Activated CD8-positive, alpha-beta T cell treated with anti-CD3 and anti-CD28 coated beads for 36 hours (primary cell): ENCODE measurements around the gene WDR70. TPM values are rescaled to one million over a fixed set of nuclear protein-coding genes. Genes with fewer than 3 reads are reported as not detected.
"Not testable (repeated sequence)": the region's sequence is repeated elsewhere in the genome, so short reads cannot be mapped to it uniquely, and the experiment has no call there.

Source experiments
- ATAC-seq: fragments of 200-7000 bp; cut with Tn5 transposase; one replicate; pipeline ENCODE4 v1.10.0; 2021; ENCODE audit warnings: mild to moderate bottlenecking, moderate library complexity
- CTCF ChIA-PET: fragments of 350-600 bp; sonication (Branson Sonifier 250); formaldehyde crosslinking; loops from one replicate; lab custom pipeline; 2021; ENCODE audit warnings: antibody characterized with exemption; lab: Charles Lee
- POLR2A ChIA-PET: fragments of 350-600 bp; sonication (Branson Sonifier 250); formaldehyde crosslinking; loops from one replicate; lab custom pipeline; 2021; ENCODE audit warnings: antibody characterized with exemption; lab: Charles Lee
- DNase-seq: peaks from one replicate; pipeline ENCODE4 v3.0.0-alpha.2; 2020
- H3K27ac Mint-ChIP-seq: one replicate; pipeline ENCODE4 v1.8.0; 2021; ENCODE audit warnings: mild to moderate bottlenecking, mixed read lengths
- H3K27me3 Mint-ChIP-seq: one replicate; pipeline ENCODE4 v1.8.0; 2021; ENCODE audit warnings: mixed read lengths
- H3K36me3 Mint-ChIP-seq: one replicate; pipeline ENCODE4 v1.8.0; 2021; ENCODE audit warnings: low read depth, mixed read lengths
- H3K4me1 Mint-ChIP-seq: one replicate; pipeline ENCODE4 v1.8.0; 2021; ENCODE audit warnings: low read depth, mixed read lengths
- H3K4me3 Mint-ChIP-seq: one replicate; pipeline ENCODE4 v1.8.0; 2021; ENCODE audit warnings: mild to moderate bottlenecking, moderate library complexity, mixed read lengths
- H3K9me3 Mint-ChIP-seq: one replicate; pipeline ENCODE4 v1.8.0; 2021; ENCODE audit warnings: mixed read lengths
- intact Hi-C: fragments of 100-400 bp; cut with micrococcal nuclease; formaldehyde crosslinking; loops from one replicate; pipeline ENCODE4 v1.10.0; 2022
- total RNA-seq, 2 experiments: library from RNA; stranded (reverse); gene quantifications; one replicate each; pipeline ENCODE4 v1.2.3, GENCODE V29; 2021
- TF ChIP-seq, protein P1 (sequence below): fragments of 200-600 bp; IDR thresholded peaks from one replicate; pipeline ENCODE4 v1.8.0; 2022; ENCODE audit warnings: antibody characterized with exemption, mild to moderate bottlenecking

WDR70 gene
- total RNA-seq, 2 experiments from 2014 or later, result 30.8 to 32.7 TPM

GRCh38 chr5:37606632-37607248 lies 227.6 kb downstream of the WDR70 start:
- H3K27ac Mint-ChIP-seq, result no peak overlapping the region
- TF ChIP-seq, protein P1, sequence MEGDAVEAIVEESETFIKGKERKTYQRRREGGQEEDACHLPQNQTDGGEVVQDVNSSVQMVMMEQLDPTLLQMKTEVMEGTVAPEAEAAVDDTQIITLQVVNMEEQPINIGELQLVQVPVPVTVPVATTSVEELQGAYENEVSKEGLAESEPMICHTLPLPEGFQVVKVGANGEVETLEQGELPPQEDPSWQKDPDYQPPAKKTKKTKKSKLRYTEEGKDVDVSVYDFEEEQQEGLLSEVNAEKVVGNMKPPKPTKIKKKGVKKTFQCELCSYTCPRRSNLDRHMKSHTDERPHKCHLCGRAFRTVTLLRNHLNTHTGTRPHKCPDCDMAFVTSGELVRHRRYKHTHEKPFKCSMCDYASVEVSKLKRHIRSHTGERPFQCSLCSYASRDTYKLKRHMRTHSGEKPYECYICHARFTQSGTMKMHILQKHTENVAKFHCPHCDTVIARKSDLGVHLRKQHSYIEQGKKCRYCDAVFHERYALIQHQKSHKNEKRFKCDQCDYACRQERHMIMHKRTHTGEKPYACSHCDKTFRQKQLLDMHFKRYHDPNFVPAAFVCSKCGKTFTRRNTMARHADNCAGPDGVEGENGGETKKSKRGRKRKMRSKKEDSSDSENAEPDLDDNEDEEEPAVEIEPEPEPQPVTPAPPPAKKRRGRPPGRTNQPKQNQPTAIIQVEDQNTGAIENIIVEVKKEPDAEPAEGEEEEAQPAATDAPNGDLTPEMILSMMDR, result no peak
- H3K4me3 Mint-ChIP-seq, result no peak overlapping the region
- peaks cover under 1% of the 10 kb centered on the region for H3K9me3 Mint-ChIP-seq
- no peaks in the 10 kb centered on the region for H3K27me3 Mint-ChIP-seq
- DNase-seq, result no peak
- peaks cover 22% of the 10 kb centered on the region for H3K36me3 Mint-ChIP-seq
- intact Hi-C loops, result no loop called here
- no peak for ATAC-seq
- ChIA-PET POLR2A (no interaction called here), CTCF (no interaction called here)
- peaks cover 2% of the 10 kb centered on the region for H3K4me1 Mint-ChIP-seq

DNA sequence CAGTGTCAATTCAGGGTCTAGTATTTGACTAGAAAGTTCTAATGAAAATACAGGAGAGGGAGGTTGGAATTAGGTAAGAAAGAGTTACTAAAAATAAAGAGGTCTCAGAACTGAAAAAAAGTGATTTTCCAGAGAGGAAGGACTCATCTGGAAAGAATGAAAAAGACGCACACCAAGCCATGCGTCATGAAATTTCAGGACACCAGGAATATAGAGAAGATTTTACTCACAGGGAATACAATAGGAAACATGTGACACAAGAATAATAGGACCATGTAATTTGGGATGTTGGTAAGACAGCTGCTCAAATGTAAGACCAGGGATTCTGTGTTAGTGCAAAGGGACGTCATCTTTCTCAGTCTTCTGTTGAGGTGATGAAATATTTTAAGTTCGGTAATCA lies 236.1 kb downstream of the WDR70 start:
- H3K36me3 Mint-ChIP-seq, result peaks cover 19% of the 10 kb centered on the region
- H3K9me3 Mint-ChIP-seq, result peaks cover 1% of the 10 kb centered on the region
- TF ChIP-seq, protein P1, result no peak
- H3K4me3 Mint-ChIP-seq, result no peak overlapping the region
- POLR2A ChIA-PET, result no interaction called here
- intact Hi-C loops, result no loop called here
- DNase-seq (no peak), ATAC-seq (no peak)
- no peak overlapping the region for H3K27ac Mint-ChIP-seq
- H3K4me1 Mint-ChIP-seq, result no peaks in the 10 kb centered on the region
- no peaks in the 10 kb centered on the region for H3K27me3 Mint-ChIP-seq
- CTCF ChIA-PET, result no interaction called here

DNA sequence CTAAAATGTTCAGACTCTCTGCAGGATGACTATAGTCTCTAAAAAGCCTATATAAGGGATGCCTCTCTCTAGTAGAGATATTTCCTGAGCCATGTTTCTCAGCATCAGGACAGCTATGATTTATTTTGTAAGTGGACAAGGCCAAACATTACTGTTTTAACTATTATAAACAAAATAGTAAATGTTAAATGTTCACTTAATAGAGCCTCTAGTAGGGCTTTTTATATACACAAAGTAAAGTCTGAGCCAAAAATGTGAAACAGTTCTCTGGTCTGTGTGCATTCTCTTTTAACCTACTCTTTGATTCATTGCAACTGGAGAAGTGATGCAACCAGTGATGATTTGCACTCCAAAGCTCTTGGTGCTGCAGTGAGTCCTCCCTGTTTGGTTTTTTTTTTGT lies 240.2 kb downstream of the WDR70 start:
- ChIA-PET CTCF (no interaction called here), POLR2A (no interaction called here)
- intact Hi-C loops, result no loop called here
- no peak for ATAC-seq
- Mint-ChIP-seq H3K27me3 (no peaks in the 10 kb centered on the region), H3K27ac (no peak overlapping the region), H3K4me3 (no peak overlapping the region), H3K9me3 (peaks cover 5% of the 10 kb centered on the region), H3K36me3 (peaks cover 32% of the 10 kb centered on the region), H3K4me1 (no peaks in the 10 kb centered on the region)
- DNase-seq, result no peak
- TF ChIP-seq, protein P1, result no peak

DNA sequence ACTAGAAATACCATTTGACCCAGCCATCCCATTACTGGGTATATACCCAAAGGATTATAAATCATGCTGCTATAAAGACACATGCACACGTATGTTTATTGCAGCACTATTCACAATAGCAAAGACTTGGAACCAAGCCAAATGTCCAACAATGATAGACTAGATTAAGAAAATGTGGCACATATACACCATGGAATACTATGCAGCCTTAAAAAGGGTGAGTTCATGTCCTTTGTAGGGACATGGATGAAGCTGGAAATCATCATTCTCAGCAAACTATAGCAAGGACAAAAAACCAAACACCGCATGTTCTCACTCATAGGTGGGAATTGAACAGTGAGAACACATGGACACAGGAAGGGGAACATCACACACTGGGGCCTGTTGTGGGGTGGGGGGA lies 243.2 kb downstream of the WDR70 start:
- H3K4me3 Mint-ChIP-seq, DNase-seq, H3K27me3 Mint-ChIP-seq, H3K4me1 Mint-ChIP-seq, intact Hi-C loops, ATAC-seq, POLR2A ChIA-PET, CTCF ChIA-PET, H3K27ac Mint-ChIP-seq: not testable (repeated sequence)
- peaks cover 46% of the 10 kb centered on the region for H3K36me3 Mint-ChIP-seq
- peaks cover 16% of the 10 kb centered on the region for H3K9me3 Mint-ChIP-seq

DNA sequence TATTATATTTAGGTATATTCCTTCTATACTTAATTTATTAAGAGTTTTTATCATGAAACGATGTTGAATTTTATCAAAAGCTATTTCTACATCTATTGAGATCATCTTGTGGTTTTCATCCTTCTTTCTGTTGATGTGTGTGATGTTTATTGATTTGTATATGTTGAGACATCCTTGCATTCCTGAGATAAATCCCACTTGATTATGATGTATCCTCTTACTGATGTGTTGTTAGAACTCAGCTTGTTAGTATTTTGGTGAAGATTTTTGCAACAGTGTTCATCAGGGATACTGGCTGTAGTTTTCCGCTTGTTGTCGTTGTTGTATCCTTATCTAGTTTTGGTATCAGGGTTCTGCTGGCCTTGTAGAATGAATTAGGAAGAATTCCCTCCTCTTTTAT lies 247.1 kb downstream of the WDR70 start:
- ChIA-PET POLR2A (no interaction called here), CTCF (no interaction called here)
- Mint-ChIP-seq H3K27ac (no peak overlapping the region), H3K9me3 (peaks cover 33% of the 10 kb centered on the region), H3K36me3 (peaks cover 54% of the 10 kb centered on the region), H3K27me3 (no peaks in the 10 kb centered on the region), H3K4me3 (no peak overlapping the region), H3K4me1 (no peaks in the 10 kb centered on the region)
- no peak for DNase-seq
- TF ChIP-seq, protein P1, result no peak
- no peak for ATAC-seq
- intact Hi-C loops, result no loop called here
